ENCODE results near the gene ZNF346. TPM values are rescaled to one million over a fixed set of nuclear protein-coding genes. Genes with fewer than 3 reads are reported as not detected.

ZNF346 gene
- total and polyA plus RNA-seq, 3 donors from 2014 or later = 19.2 to 31.7 (median 31.1) TPM

- WGBS, 2 donors = 95 to 100% methylated on average over 5 of the region's 5 CpGs
- intact Hi-C loops (cut with DNase I; ENCODE audit: low total_unique reads) = no loop called here
- no peak for DNase-seq
- Histone ChIP-seq H3K9me3 (no peaks in the 10 kb centered on the region), H3K36me3 (ENCODE audit: low read depth, missing control alignments) (no peaks in the 10 kb centered on the region), H3K27me3 (no peaks in the 10 kb centered on the region), H3K4me1 (no peaks in the 10 kb centered on the region), H3K27ac (no peak overlapping the region), H3K4me3 (no peak overlapping the region)
- TF ChIP-seq CTCF (IDR thresholded peaks at IDR 0.05) (no peak), POLR2A (IDR thresholded peaks at IDR 0.05) (no peak)
Measured at GRCh38 chr5:177080265-177080664, 57.8 kb downstream of the ZNF346 start.

- H3K36me3 ChIP-seq (ENCODE audit: low read depth, missing control alignments) = no peaks in the 10 kb centered on the region
- no peaks in the 10 kb centered on the region for H3K9me3 ChIP-seq
- intact Hi-C loops (cut with DNase I; ENCODE audit: low total_unique reads) = no loop called here
- DNase-seq = no peak
- WGBS, 2 donors = 90 to 98% methylated on average over 10 of the region's 10 CpGs
- TF ChIP-seq POLR2A (IDR thresholded peaks at IDR 0.05) (no peak), CTCF (IDR thresholded peaks at IDR 0.05) (no peak)
- no peak overlapping the region for H3K4me3 ChIP-seq
- H3K27ac ChIP-seq = no peak overlapping the region
- H3K27me3 ChIP-seq = no peaks in the 10 kb centered on the region
- peaks cover under 1% of the 10 kb centered on the region for H3K4me1 ChIP-seq
Measured at GRCh38 chr5:177081859-177082258, 59.4 kb downstream of the ZNF346 start.

- Histone ChIP-seq H3K4me3 (no peak overlapping the region), H3K4me1 (peaks cover 10% of the 10 kb centered on the region), H3K9me3 (no peaks in the 10 kb centered on the region), H3K36me3 (ENCODE audit: low read depth, missing control alignments) (no peaks in the 10 kb centered on the region), H3K27me3 (no peaks in the 10 kb centered on the region), H3K27ac (no peak overlapping the region)
- no peak for DNase-seq
- 71 to 74% methylated on average over 4 of the region's 4 CpGs for WGBS, 2 donors
- intact Hi-C loops (cut with DNase I; ENCODE audit: low total_unique reads) = no loop called here
- TF ChIP-seq CTCF (IDR thresholded peaks at IDR 0.05) (no peak), POLR2A (IDR thresholded peaks at IDR 0.05) (no peak)
Measured at GRCh38 chr5:177083357-177083756, 60.9 kb downstream of the ZNF346 start.

- Histone ChIP-seq H3K4me1 (peaks cover 12% of the 10 kb centered on the region), H3K9me3 (no peaks in the 10 kb centered on the region), H3K27ac (no peak overlapping the region), H3K4me3 (no peak overlapping the region), H3K36me3 (ENCODE audit: low read depth, missing control alignments) (no peaks in the 10 kb centered on the region), H3K27me3 (no peaks in the 10 kb centered on the region)
- no peak for DNase-seq
- intact Hi-C loops (cut with DNase I; ENCODE audit: low total_unique reads) = no loop called here
- TF ChIP-seq POLR2A (IDR thresholded peaks at IDR 0.05) (no peak), CTCF (IDR thresholded peaks at IDR 0.05) (no peak)
- 47 to 58% methylated on average over 4 of the region's 4 CpGs for WGBS, 2 donors
Measured at GRCh38 chr5:177084175-177084574, 61.7 kb downstream of the ZNF346 start.

- TF ChIP-seq POLR2A (IDR thresholded peaks at IDR 0.05) (no peak), CTCF (IDR thresholded peaks at IDR 0.05) (no peak)
- no peak for DNase-seq
- H3K27me3 ChIP-seq = no peaks in the 10 kb centered on the region
- H3K27ac ChIP-seq = no peak overlapping the region
- intact Hi-C loops (cut with DNase I; ENCODE audit: low total_unique reads) = no loop called here
- H3K4me3 ChIP-seq = no peak overlapping the region
- H3K36me3 ChIP-seq (ENCODE audit: low read depth, missing control alignments) = no peaks in the 10 kb centered on the region
- no peaks in the 10 kb centered on the region for H3K9me3 ChIP-seq
- WGBS, 2 donors = 48 to 56% methylated on average over 10 to 13 of the region's 13 CpGs
- peaks cover 15% of the 10 kb centered on the region for H3K4me1 ChIP-seq
Measured at GRCh38 chr5:177085985-177086653, 63.6 kb downstream of the ZNF346 start.

Measured in testis (tissue), 3 donors.